IgD-negative memory B cell (primary cell): ENCODE data around the gene SPTLC3. TPM values are rescaled to one million over a fixed set of nuclear protein-coding genes. Genes with fewer than 3 reads are reported as not detected.

Source experiments
- H3K27ac Mint-ChIP-seq, 3 donors: one replicate each; pipeline ENCODE4 v1.8.0; 2020 to 2022; ENCODE audit warnings: mild to moderate bottlenecking in 3 of 3, mixed read lengths in 3 of 3, moderate library complexity in 1 of 3
- H3K27me3 Mint-ChIP-seq: one replicate; pipeline ENCODE4 v1.8.0; 2021; ENCODE audit warnings: mixed read lengths
- H3K36me3 Mint-ChIP-seq: one replicate; pipeline ENCODE4 v1.8.0; 2020; ENCODE audit warnings: mild to moderate bottlenecking, mixed read lengths
- H3K4me1 Mint-ChIP-seq, 3 donors: one replicate each; pipeline ENCODE4 v1.8.0; 2020 to 2022; ENCODE audit warnings: mixed read lengths in 3 of 3, mild to moderate bottlenecking in 1 of 3
- H3K4me3 Mint-ChIP-seq, 4 donors: one replicate each; pipeline ENCODE4 v1.8.0; 2020 to 2022; ENCODE audit warnings: mild to moderate bottlenecking in 4 of 4, mixed read lengths in 4 of 4, moderate library complexity in 3 of 4
- H3K9me3 Mint-ChIP-seq, 3 donors: one replicate each; pipeline ENCODE4 v1.8.0; 2020 to 2021; ENCODE audit warnings: mixed read lengths in 3 of 3, mild to moderate bottlenecking in 1 of 3
- polyA plus RNA-seq: library from polyadenylated mRNA; unstranded; fragments of 300-500 nt; fragmentation: Illumina TruSeq; gene quantifications from one replicate; pipeline ENCODE4 v1.2.3, GENCODE V29; 2021

Gene SPTLC3
- polyA plus RNA-seq, 1 donor from 2014 or later, result not detected

DNA sequence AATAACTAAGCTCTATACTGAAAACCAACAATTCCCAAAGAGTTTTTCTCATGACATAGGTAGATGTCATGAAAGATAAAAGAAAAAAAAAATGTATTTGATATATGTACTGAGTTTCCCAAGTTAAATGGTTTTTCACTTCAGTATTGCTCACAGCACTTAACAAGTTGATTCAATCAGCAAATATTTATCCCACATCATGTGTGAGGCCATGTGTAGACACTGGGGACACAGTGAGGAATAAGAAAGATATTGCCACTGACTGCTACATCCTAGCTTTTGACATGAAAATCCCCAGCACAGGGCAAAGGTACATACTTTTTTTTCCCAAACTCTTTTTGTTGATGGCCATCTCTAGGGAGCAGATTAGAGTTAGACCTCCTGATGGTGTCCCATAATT lies 25.3 kb downstream of the SPTLC3 start:
- H3K4me1 Mint-ChIP-seq, result peaks cover 0 to 2% (median 1%) of the 10 kb centered on the region in 3 donors
- no peaks in the 10 kb centered on the region for H3K36me3 Mint-ChIP-seq
- no peaks in the 10 kb centered on the region for H3K9me3 Mint-ChIP-seq
- no peak overlapping the region for H3K27ac Mint-ChIP-seq
- no peaks in the 10 kb centered on the region for H3K27me3 Mint-ChIP-seq
- H3K4me3 Mint-ChIP-seq, result no peak overlapping the region

DNA sequence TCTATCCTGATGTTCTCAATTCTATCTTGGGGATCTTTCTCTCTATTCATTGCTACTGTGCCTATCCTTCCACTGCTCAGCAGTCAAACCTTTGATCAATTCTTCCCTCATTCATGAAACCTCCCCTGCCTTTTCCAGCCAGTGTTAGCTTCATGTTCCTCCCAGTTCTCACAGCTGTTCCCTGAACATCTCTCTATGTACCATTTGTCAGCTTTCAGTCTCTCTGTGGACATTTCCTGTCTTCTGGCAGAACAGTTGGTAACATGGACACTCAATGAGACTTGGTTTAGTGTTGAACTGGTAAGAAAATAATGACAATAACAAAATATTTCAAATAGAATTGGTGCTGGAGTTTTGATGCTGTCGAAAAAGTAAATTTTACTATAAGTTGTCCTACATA lies 26.2 kb downstream of the SPTLC3 start:
- no peaks in the 10 kb centered on the region for H3K9me3 Mint-ChIP-seq
- no peaks in the 10 kb centered on the region for H3K36me3 Mint-ChIP-seq
- H3K4me1 Mint-ChIP-seq, result peaks cover 0 to 2% (median 1%) of the 10 kb centered on the region in 3 donors
- H3K4me3 Mint-ChIP-seq, result no peak overlapping the region
- no peak overlapping the region for H3K27ac Mint-ChIP-seq
- H3K27me3 Mint-ChIP-seq, result no peaks in the 10 kb centered on the region

DNA sequence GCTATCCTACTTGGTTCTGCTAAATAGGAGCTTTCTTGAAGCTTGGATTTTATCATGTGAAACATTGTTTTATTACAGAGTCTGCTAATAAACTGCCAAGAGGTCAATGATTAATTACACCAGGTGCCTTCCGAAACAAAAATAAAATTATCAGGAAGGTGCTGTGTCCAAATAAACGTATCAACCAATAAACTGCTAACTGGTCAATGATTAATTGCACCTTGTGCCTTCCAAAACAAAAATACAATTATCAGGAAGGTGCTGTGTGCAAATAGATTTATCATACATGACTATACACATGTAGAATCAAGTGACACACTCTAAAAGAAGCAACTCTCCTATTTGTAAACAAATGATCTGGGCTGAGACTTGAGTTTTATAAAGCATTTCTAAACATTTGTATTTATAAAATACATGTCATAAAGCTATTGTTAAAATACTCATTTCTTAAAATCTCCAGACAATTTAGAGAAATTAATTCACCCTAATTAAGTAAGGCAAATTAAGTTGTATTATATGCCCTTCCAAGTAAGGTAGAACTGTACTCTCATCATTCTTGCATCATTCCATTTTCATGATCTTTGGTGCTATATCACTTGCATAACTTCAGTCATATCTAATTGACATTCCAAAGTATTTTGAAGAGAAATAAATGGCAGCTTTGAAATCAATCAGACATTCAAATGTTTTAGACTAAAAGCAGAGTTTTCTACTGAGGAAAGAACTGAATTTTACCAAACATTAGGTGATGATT lies 26.8 kb downstream of the SPTLC3 start:
- no peaks in the 10 kb centered on the region for H3K9me3 Mint-ChIP-seq
- H3K4me3 Mint-ChIP-seq, result no peak overlapping the region
- H3K4me1 Mint-ChIP-seq, result peaks cover 0 to 2% (median 1%) of the 10 kb centered on the region in 3 donors
- no peak overlapping the region for H3K27ac Mint-ChIP-seq
- no peaks in the 10 kb centered on the region for H3K27me3 Mint-ChIP-seq
- H3K36me3 Mint-ChIP-seq, result no peaks in the 10 kb centered on the region

DNA sequence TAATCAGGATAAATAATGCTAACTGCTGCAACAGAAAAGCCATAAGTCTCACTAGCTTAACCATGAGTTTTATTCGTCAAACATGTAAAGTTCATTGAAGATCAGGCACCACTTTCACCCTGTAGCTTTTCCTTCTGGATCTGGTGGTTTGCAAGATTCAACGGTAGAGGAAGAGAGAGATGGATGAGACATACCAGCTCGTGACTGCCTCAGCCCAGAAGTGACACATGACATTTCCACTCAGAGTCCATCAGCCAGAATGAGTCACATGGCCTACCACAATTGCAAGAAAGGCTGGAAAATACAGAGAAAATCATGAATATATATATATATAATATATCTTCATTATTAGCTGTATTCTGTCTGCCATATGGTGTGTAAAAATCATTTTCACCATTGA lies 29.0 kb downstream of the SPTLC3 start:
- H3K4me3 Mint-ChIP-seq, result no peak overlapping the region
- H3K9me3 Mint-ChIP-seq, result no peaks in the 10 kb centered on the region
- no peaks in the 10 kb centered on the region for H3K36me3 Mint-ChIP-seq
- H3K27me3 Mint-ChIP-seq, result no peaks in the 10 kb centered on the region
- H3K27ac Mint-ChIP-seq, result no peak overlapping the region
- H3K4me1 Mint-ChIP-seq, result peaks cover 0 to 2% (median 0%) of the 10 kb centered on the region in 3 donors

DNA sequence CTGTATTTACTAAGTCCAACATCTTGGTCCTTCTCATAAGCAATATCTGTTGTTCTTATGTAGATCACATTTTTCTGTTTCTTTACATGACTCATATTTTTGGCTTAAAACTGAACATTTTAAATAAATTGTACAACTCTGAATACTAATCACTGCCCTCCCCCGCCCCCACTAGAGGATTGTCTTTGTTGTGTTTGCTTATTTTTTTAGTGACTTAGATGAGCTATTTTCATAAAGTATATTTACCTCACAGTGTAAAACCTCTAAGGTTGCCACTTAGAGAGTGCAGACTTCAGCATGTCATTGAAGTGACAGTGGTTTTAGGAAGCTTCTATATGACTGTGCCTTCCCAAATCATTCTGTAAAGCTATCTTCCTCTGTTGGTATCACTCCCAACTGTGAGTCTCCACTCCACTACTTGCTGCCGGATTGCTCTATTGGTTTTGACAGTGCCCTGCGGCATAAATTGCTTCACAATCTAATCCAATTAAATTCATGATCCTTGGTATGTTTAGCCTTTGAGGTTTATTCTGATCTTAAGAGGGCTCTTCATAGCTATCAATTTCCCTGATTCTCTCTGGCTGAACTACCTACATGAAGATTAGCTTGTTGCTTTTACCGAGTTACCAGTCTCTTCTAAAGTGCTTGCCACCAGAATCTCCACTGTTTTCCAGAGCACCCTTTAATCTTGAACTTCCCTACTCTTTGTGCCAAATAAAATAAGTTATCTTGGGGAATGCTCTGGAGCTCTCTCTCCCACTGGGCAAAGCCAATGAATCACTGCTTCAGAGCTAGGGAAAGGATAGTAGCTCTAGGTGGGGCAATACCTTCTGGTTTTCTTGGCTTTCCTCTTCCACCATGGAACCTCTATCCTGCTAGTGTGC lies 33.0 kb downstream of the SPTLC3 start:
- H3K4me3 Mint-ChIP-seq, result no peak overlapping the region
- H3K27me3 Mint-ChIP-seq, result no peaks in the 10 kb centered on the region
- no peaks in the 10 kb centered on the region for H3K4me1 Mint-ChIP-seq
- no peaks in the 10 kb centered on the region for H3K9me3 Mint-ChIP-seq
- peaks cover 2% of the 10 kb centered on the region for H3K36me3 Mint-ChIP-seq
- no peak overlapping the region for H3K27ac Mint-ChIP-seq

DNA sequence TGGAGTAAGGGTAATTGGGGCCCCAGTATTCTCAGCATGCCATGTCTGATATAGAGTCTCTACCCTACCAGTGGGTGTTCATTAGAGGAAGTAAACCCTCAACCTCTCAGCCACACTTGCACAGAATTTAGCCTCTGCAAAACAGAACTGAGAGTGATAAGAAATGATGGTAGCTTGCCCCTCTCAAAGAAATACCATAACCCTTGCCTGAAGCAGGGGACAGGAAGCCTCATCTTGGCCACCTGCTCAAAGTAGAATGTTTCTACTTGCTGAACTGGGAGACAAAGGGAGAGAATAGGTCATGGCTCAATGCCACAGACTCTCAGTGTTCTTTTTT lies 33.7 kb downstream of the SPTLC3 start:
- Mint-ChIP-seq H3K27ac (no peak overlapping the region), H3K9me3 (no peaks in the 10 kb centered on the region), H3K27me3 (no peaks in the 10 kb centered on the region), H3K4me1 (no peaks in the 10 kb centered on the region), H3K36me3 (peaks cover 2% of the 10 kb centered on the region), H3K4me3 (no peak overlapping the region)

DNA sequence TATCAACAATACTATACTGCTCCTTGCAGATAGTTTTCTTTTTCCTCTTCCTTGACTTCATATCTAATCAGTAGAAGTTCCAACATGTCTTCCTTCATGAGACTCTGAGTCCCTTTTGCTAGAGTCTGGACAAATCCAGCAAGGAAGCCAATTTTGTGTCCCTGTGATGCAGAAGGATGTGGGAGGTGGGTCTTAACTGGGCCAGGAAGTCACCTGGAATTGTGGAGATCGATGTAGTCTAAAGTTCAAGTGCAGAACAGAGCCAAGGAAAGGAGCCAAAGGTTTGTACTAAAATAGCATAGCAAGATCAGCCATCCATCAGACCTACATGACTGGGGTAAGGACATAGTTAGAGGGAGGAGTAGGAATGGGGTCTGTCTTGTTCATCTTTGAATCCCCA lies 37.6 kb downstream of the SPTLC3 start:
- Mint-ChIP-seq H3K27ac (no peak overlapping the region), H3K36me3 (peaks cover 2% of the 10 kb centered on the region), H3K27me3 (no peaks in the 10 kb centered on the region), H3K9me3 (no peaks in the 10 kb centered on the region), H3K4me3 (no peak overlapping the region), H3K4me1 (no peaks in the 10 kb centered on the region)

DNA sequence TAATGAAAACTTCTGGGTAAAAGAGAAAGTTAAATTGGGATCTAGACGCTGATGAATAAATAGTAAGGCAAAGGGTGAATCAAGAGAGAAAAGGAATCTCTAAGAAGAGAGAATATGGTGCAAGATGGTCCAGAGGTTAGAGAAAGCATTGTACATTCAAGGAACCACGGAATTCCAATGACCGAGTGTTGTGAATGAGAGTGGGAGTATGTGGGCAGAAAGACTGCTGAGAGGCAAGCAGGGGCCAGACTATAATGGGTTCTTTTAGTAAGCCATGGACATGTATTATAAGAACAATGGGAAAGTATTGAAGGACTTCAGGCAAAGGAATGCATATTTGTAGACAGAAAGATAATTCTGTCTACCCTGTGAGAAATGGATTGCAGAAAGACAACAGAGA lies 45.2 kb downstream of the SPTLC3 start:
- peaks cover 0 to 3% (median 2%) of the 10 kb centered on the region in 3 donors for H3K9me3 Mint-ChIP-seq
- no peak overlapping the region for H3K27ac Mint-ChIP-seq
- H3K4me1 Mint-ChIP-seq, result peaks cover 0 to 1% (median 0%) of the 10 kb centered on the region in 3 donors
- no peaks in the 10 kb centered on the region for H3K27me3 Mint-ChIP-seq
- H3K36me3 Mint-ChIP-seq, result no peaks in the 10 kb centered on the region
- H3K4me3 Mint-ChIP-seq, result no peak overlapping the region

DNA sequence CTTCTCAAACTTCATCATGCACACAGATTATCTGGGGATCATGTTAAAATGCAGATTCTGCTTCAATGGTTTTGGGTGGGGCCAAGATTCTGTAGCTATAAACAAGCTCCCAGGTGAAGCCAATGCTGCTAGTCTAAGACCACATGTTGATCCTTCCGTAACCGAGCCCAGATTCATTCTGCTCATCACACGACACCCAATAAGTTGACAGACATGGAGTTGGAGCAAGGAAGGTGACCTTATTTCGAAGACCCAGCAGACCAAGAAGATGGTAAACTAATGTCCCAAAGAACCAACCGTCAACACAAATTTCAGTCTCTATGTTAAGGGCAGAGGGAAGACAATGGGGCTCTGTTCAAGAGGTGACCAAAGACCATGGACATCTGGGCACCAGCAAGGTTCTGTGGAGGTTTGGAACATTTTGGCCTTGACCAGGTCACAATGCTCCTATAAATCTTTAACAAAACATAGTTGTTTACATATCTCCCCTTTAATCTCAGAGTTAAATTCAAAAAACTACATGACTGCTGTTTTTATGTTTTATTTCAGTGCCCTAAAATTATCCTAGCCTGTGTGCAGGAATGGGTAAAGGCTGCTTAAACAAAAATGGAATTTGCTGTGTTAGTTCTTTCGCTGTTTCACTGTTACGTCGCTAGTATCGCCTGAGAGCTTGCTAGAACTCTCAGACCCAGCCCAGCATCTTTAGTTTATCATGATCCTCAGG lies 50.1 kb downstream of the SPTLC3 start:
- Mint-ChIP-seq H3K4me1 (no peaks in the 10 kb centered on the region), H3K9me3 (peaks cover 0 to 8% (median 0%) of the 10 kb centered on the region in 3 donors), H3K36me3 (no peaks in the 10 kb centered on the region), H3K4me3 (no peak overlapping the region), H3K27me3 (no peaks in the 10 kb centered on the region), H3K27ac (no peak overlapping the region)

DNA sequence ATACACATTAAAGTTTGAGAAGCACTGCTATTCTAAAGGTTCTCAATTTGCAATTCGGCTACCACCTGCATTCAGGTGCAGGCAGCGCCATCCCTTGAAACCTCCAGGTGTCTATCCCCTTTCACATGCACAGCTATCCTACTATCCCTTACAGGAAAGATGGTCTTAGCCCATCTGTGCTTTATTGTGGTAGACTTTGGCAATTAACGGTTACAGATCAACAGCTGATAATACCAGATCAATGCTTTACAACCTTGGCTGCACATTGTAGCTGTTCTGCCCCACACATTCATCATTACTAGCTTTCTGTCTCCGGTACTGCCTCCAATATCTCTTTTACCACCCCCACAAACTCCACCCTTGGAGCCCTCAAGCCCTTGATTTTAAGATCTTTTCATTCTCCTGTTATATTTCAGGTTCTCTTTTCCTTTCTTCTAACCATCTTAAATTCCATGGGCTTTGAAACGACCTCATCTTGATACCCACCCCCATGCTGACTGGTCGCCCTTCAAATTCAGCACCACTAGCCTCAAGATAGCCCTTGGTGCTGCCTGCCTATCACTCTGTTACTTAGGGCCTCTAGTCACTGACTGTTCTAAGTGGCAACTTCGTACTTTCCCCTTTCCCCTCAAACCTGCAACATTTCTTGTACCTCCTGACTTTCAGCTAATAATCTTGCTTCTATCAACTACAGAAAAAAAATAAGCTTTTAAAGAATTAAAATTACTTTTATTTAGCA lies 50.8 kb downstream of the SPTLC3 start:
- H3K27ac Mint-ChIP-seq, result no peak overlapping the region
- H3K4me3 Mint-ChIP-seq, result no peak overlapping the region
- no peaks in the 10 kb centered on the region for H3K27me3 Mint-ChIP-seq
- H3K36me3 Mint-ChIP-seq, result no peaks in the 10 kb centered on the region
- peaks cover 0 to 8% (median 0%) of the 10 kb centered on the region in 3 donors for H3K9me3 Mint-ChIP-seq
- no peaks in the 10 kb centered on the region for H3K4me1 Mint-ChIP-seq

DNA sequence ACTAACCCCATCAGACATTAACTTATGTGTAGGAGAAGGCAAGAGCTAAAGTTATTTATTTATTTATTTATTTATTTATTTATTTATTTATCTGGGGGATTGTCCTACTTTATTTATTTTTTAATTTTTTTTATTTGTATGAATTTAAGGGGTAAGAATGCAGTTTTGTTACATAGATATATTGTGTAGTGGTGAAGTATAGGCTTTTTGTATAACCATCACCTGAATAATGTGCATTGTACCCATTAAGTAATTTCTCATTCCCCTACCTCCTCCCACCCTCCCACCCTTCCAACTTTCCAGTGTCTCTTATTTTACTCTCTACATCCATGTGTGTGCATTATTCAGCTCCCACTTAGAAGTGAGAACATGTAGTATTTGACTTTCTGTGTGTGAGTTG lies 51.6 kb downstream of the SPTLC3 start:
- Mint-ChIP-seq H3K36me3 (no peaks in the 10 kb centered on the region), H3K4me1 (no peaks in the 10 kb centered on the region), H3K4me3 (no peak overlapping the region), H3K9me3 (peaks cover 0 to 8% (median 0%) of the 10 kb centered on the region in 3 donors), H3K27ac (no peak overlapping the region), H3K27me3 (no peaks in the 10 kb centered on the region)

DNA sequence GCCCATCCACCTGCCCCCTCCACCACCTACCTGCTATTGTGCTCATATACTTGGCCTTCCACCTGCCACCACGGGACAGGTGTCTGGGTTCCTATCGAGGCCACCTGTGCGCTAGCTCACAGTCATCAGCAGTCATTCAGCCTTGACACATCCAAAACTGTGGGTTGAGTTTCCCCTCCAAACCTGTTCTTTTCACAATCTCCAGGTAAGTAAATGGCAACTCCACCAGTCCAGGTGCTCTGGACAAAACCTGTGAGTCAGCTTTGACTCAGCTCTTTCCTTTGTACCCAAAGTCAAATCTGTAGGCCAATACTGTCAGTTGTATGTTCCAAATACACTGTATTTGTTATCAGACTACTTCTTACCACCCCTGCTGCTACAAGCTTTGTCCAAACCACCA lies 52.6 kb downstream of the SPTLC3 start:
- Mint-ChIP-seq H3K27ac (peak overlapping the region in 1 of 3 donors; percentile 53), H3K36me3 (no peaks in the 10 kb centered on the region), H3K4me3 (no peak overlapping the region), H3K27me3 (no peaks in the 10 kb centered on the region), H3K9me3 (peaks cover 0 to 10% (median 0%) of the 10 kb centered on the region in 3 donors), H3K4me1 (no peaks in the 10 kb centered on the region)

DNA sequence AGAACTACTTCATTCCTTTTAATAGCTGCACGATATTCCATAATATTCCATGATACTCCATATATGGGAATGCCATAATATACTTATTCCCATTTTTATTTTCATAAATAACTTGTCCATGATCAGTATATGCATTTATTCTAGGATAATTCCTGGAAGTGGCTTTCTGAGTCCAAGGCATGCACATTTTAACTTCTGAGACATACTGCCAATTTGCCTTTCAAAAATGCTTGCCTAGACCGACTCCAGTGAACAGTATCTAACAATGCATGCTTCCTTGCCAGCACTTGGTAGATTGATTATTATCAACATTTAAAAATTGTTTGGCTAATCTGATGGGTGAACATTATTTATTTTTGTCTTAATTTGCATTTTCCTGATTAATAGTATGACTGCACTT lies 54.0 kb downstream of the SPTLC3 start:
- Mint-ChIP-seq H3K36me3 (no peaks in the 10 kb centered on the region), H3K27ac (no peak overlapping the region), H3K4me3 (no peak overlapping the region), H3K9me3 (peaks cover 3 to 18% (median 5%) of the 10 kb centered on the region in 3 donors), H3K27me3 (no peaks in the 10 kb centered on the region), H3K4me1 (no peaks in the 10 kb centered on the region)

DNA sequence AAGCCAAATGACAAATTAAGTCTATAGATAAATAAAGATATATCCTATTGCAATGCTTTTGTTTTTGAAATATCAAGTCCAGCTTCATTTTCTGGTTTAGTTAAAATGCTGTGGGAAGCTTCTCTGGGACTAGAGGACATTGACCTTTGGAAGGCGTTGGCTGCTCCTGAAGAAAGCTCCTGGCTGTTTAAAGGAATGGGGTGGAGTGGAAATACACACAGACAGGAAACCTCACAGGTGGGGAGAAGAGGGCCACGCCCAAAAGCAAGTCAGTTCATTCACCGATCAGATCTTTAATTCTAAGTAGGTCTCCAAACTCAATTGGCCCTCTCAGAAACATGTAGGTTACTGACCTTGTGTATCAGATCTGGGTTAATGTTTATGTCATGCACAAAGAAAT lies 59.6 kb downstream of the SPTLC3 start:
- Mint-ChIP-seq H3K27me3 (peaks cover 3% of the 10 kb centered on the region), H3K27ac (no peak overlapping the region), H3K9me3 (peaks cover 3 to 10% (median 5%) of the 10 kb centered on the region in 3 donors), H3K36me3 (no peaks in the 10 kb centered on the region), H3K4me3 (no peak overlapping the region), H3K4me1 (no peaks in the 10 kb centered on the region)

DNA sequence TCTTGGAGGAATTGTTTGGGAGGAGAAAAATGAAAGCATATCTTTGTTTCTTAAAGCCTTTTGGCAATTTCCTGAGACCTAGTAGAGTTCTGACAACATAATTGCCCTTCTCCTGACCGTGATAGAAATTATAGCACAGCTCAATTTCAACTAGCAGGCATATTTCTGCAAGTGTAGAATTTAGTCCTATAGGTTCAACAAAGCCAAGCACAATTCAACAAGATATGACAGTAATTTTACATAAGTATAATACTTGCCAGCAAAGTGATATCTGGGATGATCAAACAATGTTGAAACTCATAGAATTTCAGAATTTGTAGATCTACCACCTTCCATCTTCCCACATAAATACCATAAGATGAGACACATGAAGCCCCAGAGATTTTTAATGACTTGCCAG lies 73.1 kb downstream of the SPTLC3 start:
- no peak overlapping the region for H3K4me3 Mint-ChIP-seq
- no peak overlapping the region for H3K27ac Mint-ChIP-seq
- peaks cover 0 to 2% (median 0%) of the 10 kb centered on the region in 3 donors for H3K9me3 Mint-ChIP-seq
- no peaks in the 10 kb centered on the region for H3K36me3 Mint-ChIP-seq
- H3K27me3 Mint-ChIP-seq, result no peaks in the 10 kb centered on the region
- no peaks in the 10 kb centered on the region for H3K4me1 Mint-ChIP-seq
